ENCODE measurements around the gene TTLL6.

- TF ChIP-seq POLR2A (IDR thresholded peaks at IDR 0.05): no peak
- no peak for TF ChIP-seq CTCF (IDR thresholded peaks at IDR 0.05)
Observed at GRCh38 chr17:48755356-48755755, 61.7 kb downstream of the TTLL6 start.
